ENCODE results near the gene ATG9B. TPM values are rescaled to one million over a fixed set of nuclear protein-coding genes. Genes with fewer than 3 reads are reported as not detected.
A peak's percentile ranks its signal among the peaks of the same experiment; 100 is the strongest.

ATG9B gene
- total and polyA plus RNA-seq, 2 donors from 2014 or later: 0.19 TPM

DNA sequence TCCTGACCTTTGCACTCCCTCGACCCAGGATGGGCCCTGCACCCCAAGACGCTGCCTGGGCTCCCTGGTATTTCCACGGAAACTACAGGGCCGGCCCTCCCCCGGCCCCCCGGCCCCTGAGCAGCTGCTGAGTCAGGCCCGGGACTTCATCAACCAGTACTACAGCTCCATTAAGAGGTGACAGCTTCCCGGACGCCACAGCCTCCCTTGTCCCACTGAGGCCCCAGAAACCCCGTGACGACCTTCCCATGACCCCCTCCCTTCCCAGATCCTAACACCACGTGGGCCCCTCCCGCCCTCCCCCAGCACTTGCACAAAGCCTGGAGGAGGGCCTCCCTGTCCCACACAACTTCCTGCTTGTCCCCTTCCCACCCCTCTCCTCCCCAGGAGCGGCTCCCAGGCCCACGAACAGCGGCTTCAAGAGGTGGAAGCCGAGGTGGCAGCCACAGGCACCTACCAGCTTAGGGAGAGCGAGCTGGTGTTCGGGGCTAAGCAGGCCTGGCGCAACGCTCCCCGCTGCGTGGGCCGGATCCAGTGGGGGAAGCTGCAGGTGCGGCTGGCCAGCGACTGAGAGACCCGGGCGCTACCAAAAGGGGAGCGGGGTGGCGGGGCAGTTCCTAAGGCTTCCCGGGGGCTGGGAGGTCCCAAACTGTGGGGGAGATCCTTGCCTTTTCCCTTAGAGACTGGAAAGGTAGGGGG, 27.8 kb downstream of the ATG9B start:
- Histone ChIP-seq H3K4me3 (ENCODE audit: low read length in 3 of 3) (no peak overlapping the region), H3K36me3 (ENCODE audit: control insufficient read depth in 2 of 3, insufficient read depth in 3 of 3, low read length in 3 of 3) (no peaks in the 10 kb centered on the region), H3K27ac (ENCODE audit: low read depth in 2 of 2, low read length in 2 of 2) (no peak overlapping the region), H3K4me1 (ENCODE audit: control insufficient read depth in 2 of 3, insufficient read depth in 2 of 3, low read depth in 1 of 3, low read length in 3 of 3) (no peaks in the 10 kb centered on the region), H3K9ac (ENCODE audit: low read length in 3 of 3) (no peak overlapping the region), H3K27me3 (ENCODE audit: control insufficient read depth, insufficient read depth, low read length) (no peaks in the 10 kb centered on the region), H3K9me3 (ENCODE audit: control insufficient read depth in 2 of 3, insufficient read depth in 1 of 3, low read length in 3 of 3) (no peaks in the 10 kb centered on the region)
- DNase-seq: peak in 4 of 5 donors; percentile 55 to 73 (median 73)
- intact Hi-C loops (cut with DNase I): no loop called here
- no peak for TF ChIP-seq CTCF (IDR thresholded peaks at IDR 0.05; ENCODE audit: borderline replicate concordance, extremely low read depth, insufficient read depth)
- FAIRE-seq: no peak

- DNase-seq (no peak), FAIRE-seq (no peak)
- Histone ChIP-seq H3K9me3 (ENCODE audit: control insufficient read depth in 2 of 3, insufficient read depth in 1 of 3, low read length in 3 of 3) (peaks cover 0 to 2% (median 0%) of the 10 kb centered on the region in 3 donors), H3K9ac (ENCODE audit: low read length in 3 of 3) (no peak overlapping the region), H3K27me3 (ENCODE audit: control insufficient read depth, insufficient read depth, low read length) (no peaks in the 10 kb centered on the region), H3K36me3 (ENCODE audit: control insufficient read depth in 2 of 3, insufficient read depth in 3 of 3, low read length in 3 of 3) (no peaks in the 10 kb centered on the region), H3K27ac (ENCODE audit: low read depth in 2 of 2, low read length in 2 of 2) (no peak overlapping the region), H3K4me1 (ENCODE audit: control insufficient read depth in 2 of 3, insufficient read depth in 2 of 3, low read depth in 1 of 3, low read length in 3 of 3) (no peaks in the 10 kb centered on the region), H3K4me3 (ENCODE audit: low read length in 3 of 3) (peak overlapping the region in 1 of 3 donors; percentile 49)
- intact Hi-C loops (cut with DNase I): no loop called here
- no peak for TF ChIP-seq CTCF (IDR thresholded peaks at IDR 0.05; ENCODE audit: borderline replicate concordance, extremely low read depth, insufficient read depth)
These were observed 29.3 kb downstream of the ATG9B start for GRCh38 chr7:150994838-150995510.

DNA sequence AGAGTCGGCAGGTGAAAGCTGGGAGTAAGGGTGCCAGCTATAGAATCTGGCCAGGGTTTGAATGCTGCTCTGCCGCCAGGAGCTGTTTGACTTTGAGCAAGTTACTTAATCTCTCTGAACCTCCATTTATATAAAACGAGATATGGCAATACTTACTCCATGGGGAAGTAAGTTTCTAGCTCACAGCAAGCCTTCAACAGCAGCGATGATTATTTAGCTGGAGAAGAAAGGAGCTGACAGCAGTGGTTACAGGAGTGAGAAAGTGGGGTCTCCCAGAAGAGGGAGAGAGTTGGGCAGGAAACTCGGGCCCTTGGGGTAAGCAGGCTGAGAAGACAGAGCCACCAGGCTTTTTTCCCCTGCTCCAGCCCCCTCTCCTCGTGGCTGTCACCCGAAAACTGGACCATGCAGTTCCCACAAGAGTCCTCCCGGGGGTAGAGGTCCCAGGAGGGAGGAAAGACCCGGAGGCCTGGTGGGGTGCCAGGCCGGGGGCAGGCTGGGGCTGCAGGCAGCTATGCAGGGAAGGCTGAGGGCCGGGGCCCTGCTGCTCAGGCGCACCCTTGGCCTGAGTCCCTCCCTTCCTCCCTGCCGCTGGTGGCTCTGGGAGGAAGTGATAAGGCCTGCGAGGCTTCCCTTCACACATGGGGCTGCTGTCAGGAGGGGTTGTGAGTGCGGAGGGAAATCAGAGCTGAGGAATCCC, 30.0 kb downstream of the ATG9B start:
- DNase-seq (peak in 2 of 5 donors; percentile 79 to 83), FAIRE-seq (no peak)
- H3K36me3 ChIP-seq (ENCODE audit: control insufficient read depth in 2 of 3, insufficient read depth in 3 of 3, low read length in 3 of 3): no peaks in the 10 kb centered on the region
- peak overlapping the region in 2 of 3 donors; percentile 42 to 49 for H3K4me3 ChIP-seq (ENCODE audit: low read length in 3 of 3)
- H3K4me1 ChIP-seq (ENCODE audit: control insufficient read depth in 2 of 3, insufficient read depth in 2 of 3, low read depth in 1 of 3, low read length in 3 of 3): no peaks in the 10 kb centered on the region
- intact Hi-C loops (cut with DNase I): no loop called here
- no peaks in the 10 kb centered on the region for H3K27me3 ChIP-seq (ENCODE audit: control insufficient read depth, insufficient read depth, low read length)
- peaks cover 0 to 3% (median 2%) of the 10 kb centered on the region in 3 donors for H3K9me3 ChIP-seq (ENCODE audit: control insufficient read depth in 2 of 3, insufficient read depth in 1 of 3, low read length in 3 of 3)
- H3K27ac ChIP-seq (ENCODE audit: low read depth in 2 of 2, low read length in 2 of 2): no peak overlapping the region
- no peak overlapping the region for H3K9ac ChIP-seq (ENCODE audit: low read length in 3 of 3)
- no peak for TF ChIP-seq CTCF (IDR thresholded peaks at IDR 0.05; ENCODE audit: borderline replicate concordance, extremely low read depth, insufficient read depth)
